BE2C (cell line): ENCODE measurements around the gene SPSB2.

Source experiments
- DNase-seq: peaks from one replicate; pipeline ENCODE4 v3.0.0-alpha.2; 2020
- H3K27me3 ChIP-seq: fragments of 250-450 bp; sonication (Bioruptor Pico); 2 replicates; pipeline ENCODE4 v1.5.1; 2020; ENCODE audit warnings: mild to moderate bottlenecking
- H3K36me3 ChIP-seq: fragments of 250-450 bp; sonication (Bioruptor Pico); 2 replicates; pipeline ENCODE4 v1.5.1; 2020; ENCODE audit warnings: mild to moderate bottlenecking
- H3K4me1 ChIP-seq: fragments of 250-450 bp; sonication (Bioruptor Pico); 2 replicates; pipeline ENCODE4 v1.5.1; 2020
- H3K4me3 ChIP-seq: 2 replicates; pipeline ENCODE4 v1.5.1; 2011; ENCODE audit warnings: low read depth, low read length
- H3K9me3 ChIP-seq: fragments of 250-450 bp; sonication (Bioruptor Pico); 2 replicates; pipeline ENCODE4 v1.5.1; 2020
- TF ChIP-seq, protein P1 (sequence below): IDR thresholded peaks from 2 replicates; pipeline ENCODE4 v1.5.1; 2012; ENCODE audit warnings: mild to moderate bottlenecking, low read depth, low read length

Gene SPSB2

DNA sequence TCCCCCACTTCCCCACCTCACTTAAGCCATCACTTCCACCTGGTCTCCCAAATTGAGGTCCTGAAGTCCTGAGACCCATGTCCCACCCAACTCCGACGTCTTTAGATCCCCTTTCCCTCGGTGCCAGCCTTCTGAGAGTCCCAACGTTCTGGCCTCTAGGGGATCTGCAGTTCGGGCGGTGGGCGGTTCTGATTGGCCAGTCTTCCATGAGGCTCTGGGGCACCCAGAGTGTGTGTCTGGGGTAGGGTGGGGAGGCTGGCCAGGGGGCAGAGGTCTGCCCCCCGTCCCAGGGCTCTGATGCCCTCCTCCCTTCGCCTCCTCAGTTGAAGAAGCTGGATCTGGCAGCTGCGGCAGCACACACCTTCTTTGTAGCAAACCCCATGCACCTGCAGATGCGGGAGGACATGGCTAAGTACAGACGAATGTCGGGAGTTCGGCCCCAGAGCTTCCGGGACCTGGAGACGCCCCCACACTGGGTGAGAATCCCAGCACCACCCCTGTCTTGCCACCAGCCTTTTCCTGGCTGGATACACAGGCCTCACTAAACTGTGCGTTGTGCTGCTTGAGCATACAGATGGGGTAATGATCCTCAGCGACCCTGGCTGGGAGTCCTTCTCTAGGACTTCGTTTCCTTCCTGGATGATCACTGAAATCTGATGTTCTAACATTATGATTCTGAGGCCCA, 43.4 kb downstream of the SPSB2 start:
- Histone ChIP-seq H3K36me3 (peaks cover 47% of the 10 kb centered on the region), H3K9me3 (no peaks in the 10 kb centered on the region), H3K4me1 (peaks cover 10% of the 10 kb centered on the region), H3K27me3 (no peaks in the 10 kb centered on the region), H3K4me3 (peak overlapping the region; percentile 98)
- peak; percentile 64 for DNase-seq
- TF ChIP-seq, protein P1, sequence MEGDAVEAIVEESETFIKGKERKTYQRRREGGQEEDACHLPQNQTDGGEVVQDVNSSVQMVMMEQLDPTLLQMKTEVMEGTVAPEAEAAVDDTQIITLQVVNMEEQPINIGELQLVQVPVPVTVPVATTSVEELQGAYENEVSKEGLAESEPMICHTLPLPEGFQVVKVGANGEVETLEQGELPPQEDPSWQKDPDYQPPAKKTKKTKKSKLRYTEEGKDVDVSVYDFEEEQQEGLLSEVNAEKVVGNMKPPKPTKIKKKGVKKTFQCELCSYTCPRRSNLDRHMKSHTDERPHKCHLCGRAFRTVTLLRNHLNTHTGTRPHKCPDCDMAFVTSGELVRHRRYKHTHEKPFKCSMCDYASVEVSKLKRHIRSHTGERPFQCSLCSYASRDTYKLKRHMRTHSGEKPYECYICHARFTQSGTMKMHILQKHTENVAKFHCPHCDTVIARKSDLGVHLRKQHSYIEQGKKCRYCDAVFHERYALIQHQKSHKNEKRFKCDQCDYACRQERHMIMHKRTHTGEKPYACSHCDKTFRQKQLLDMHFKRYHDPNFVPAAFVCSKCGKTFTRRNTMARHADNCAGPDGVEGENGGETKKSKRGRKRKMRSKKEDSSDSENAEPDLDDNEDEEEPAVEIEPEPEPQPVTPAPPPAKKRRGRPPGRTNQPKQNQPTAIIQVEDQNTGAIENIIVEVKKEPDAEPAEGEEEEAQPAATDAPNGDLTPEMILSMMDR: peak; percentile 22

DNA sequence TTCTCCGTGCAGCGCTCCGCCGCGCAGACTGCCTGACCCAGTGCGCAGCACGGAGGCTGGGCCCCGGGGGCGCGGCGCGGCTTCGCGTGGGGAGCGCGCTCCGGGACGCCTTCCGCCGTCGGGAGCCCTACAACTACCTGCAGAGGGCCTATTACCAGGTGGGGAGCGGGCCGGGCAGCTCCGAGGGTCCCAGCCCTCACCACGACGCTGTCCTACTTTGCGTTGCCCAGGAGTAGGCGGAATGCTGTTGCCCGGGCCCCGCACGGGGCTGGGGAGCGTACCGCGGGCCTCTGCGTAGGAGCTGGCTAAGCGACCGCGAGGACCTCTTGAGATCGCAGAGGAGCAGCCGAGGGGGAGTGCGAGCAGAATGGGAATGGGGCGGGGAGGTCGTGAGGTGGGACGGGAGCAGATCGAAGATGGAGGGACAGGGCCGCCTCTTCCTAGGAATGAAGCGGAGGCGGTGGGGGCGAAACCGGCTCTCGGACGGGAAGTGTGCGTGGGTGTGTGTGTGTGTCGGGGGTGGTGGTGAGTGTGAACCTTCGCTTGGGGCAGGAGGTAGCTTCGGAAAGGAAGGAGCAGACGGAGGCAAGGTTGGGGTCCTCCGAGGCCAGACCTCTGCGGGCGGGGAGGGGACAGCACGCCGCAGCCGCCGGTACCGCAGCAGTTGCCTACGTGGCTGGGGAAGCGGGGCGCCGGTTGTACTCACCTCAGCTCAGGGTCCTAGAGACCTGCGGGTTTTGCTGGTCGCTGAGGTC, 44.1 kb downstream of the SPSB2 start:
- H3K9me3 ChIP-seq: no peaks in the 10 kb centered on the region
- peaks cover 40% of the 10 kb centered on the region for H3K36me3 ChIP-seq
- peaks cover 10% of the 10 kb centered on the region for H3K4me1 ChIP-seq
- H3K4me3 ChIP-seq: peak overlapping the region; percentile 98
- H3K27me3 ChIP-seq: no peaks in the 10 kb centered on the region
- TF ChIP-seq, protein P1: no peak
- DNase-seq: no peak

DNA sequence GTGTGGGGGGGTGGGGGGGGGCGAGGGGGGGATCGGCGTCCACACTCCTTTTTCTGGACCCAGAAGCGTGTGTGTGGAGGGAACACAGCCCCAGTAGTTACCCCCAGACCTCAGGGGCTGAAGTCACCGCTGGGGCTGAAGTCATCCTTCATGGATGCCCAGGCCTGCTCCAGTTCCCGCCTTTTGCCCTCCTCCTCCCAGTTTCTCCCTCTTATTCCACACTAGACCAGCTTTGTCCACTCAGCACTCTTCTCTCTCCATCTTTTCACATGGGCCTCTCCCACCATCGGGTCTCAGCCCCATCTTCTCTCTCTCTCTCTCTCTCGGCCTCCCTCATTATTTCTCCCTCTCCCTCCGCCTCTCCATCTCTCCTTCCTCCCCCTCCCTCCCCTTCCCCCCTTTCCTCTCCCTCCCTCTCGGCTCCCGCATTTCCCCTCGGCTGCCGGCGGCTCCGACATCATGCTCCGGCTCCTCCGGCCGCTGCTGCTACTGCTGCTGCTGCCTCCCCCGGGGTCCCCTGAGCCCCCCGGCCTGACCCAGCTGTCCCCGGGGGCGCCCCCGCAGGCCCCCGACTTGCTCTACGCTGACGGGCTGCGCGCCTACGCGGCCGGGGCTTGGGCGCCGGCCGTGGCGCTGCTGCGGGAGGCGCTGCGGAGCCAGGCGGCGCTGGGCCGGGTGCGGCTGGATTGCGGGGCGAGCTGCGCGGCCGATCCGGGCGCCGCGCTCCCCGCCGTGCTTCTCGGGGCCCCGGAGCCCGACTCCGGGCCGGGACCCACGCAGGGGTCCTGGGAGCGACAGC, 44.9 kb downstream of the SPSB2 start, which contains the start of gene P3H3:
Gene P3H3 (plus strand): TSS at position 426 of the 799 bp plus-strand sequence. CDS start 34 bp downstream, at position 460.
- TF ChIP-seq, protein P1: no peak
- H3K36me3 ChIP-seq: peaks cover 33% of the 10 kb centered on the region
- peaks cover 10% of the 10 kb centered on the region for H3K4me1 ChIP-seq
- peak within 1 kb of the TSS; percentile 98 for H3K4me3 ChIP-seq
- H3K9me3 ChIP-seq: no peaks in the 10 kb centered on the region
- peak; percentile 73 for DNase-seq
- H3K27me3 ChIP-seq: no peaks in the 10 kb centered on the region

DNA sequence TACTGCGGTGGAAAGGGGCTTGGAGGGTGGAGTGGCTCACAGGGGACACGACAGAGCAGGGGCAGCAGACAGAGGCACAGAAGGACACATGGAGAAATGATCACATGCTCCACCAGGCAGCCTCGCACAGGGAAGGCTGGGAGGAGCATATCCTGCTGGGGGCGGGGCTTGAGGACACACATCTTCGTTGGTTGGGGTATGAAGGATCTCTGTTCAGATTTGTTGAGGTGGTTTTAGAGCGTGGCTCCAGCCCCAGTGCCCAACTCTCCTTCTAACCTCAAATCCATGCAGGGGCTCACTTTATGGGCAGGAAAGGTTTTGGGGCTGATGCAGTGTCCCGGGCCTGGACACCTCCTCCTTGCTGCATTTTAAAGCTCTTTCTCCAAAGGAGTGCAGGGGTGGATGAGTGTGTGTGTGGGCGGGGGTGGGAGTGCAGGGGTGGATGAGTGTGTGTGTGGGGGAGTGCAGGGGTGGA, 45.6 kb downstream of the SPSB2 start:
- peak; percentile 96 for DNase-seq

DNA sequence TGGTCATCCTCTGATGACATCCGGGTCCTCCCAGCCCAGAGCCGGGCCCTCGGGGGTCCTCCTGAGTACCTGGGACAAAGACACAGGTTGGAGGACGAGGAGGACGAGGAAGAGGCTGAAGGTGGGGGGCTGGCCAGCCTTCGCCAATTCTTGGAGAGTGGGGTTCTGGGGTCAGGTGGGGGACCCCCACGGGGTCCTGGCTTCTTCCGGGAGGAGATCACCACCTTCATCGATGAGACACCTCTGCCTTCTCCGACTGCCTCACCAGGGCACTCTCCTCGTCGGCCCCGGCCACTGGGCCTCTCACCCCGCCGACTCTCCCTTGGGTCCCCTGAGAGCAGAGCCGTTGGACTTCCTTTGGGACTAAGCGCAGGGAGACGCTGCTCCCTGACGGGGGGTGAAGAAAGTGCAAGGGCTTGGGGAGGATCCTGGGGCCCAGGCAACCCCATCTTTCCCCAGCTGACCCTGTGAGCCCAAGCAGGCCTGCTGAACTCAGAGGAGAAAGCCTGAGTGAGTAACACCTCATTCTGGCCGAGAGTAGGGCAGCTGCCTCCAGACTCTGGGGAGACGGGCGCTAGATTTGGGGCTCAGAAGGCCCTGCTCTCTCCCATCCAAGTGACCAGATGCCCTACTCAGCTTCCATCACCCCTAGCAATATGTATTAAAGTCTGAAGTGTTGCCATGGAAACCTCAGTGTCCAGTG, 46.2 kb downstream of the SPSB2 start:
- no peaks in the 10 kb centered on the region for H3K27me3 ChIP-seq
- DNase-seq: no peak
- H3K4me3 ChIP-seq: no peak overlapping the region
- H3K36me3 ChIP-seq: peaks cover 22% of the 10 kb centered on the region
- TF ChIP-seq, protein P1: no peak
- no peaks in the 10 kb centered on the region for H3K9me3 ChIP-seq
- H3K4me1 ChIP-seq: peaks cover 10% of the 10 kb centered on the region

More for the DNA sequence above, 45.6 kb downstream of the SPSB2 start:
- no peaks in the 10 kb centered on the region for H3K27me3 ChIP-seq
- TF ChIP-seq, protein P1: no peak
- H3K4me1 ChIP-seq: peaks cover 10% of the 10 kb centered on the region
- H3K9me3 ChIP-seq: no peaks in the 10 kb centered on the region
- peak overlapping the region; percentile 42 for H3K4me3 ChIP-seq
- H3K36me3 ChIP-seq: peaks cover 28% of the 10 kb centered on the region
